H9 (cell line): Measurements from ENCODE around the gene ZNF619. TPM values are rescaled to one million over a fixed set of nuclear protein-coding genes. Genes with fewer than 3 reads are reported as not detected.
A peak's percentile ranks its signal among the peaks of the same experiment; 100 is the strongest.

Experiments used
- DNase-seq: peaks from one replicate; pipeline ENCODE4 v3.0.0-alpha.2; 2017
- H2AFZ ChIP-seq: one replicate; pipeline ENCODE4 v1.6.1; 2013; ENCODE audit warnings: mild to moderate bottlenecking, low read length, control low read depth, moderate library complexity
- H2AK5ac ChIP-seq: 2 replicates; pipeline ENCODE4 v1.6.1; 2013; ENCODE audit warnings: low read length, control low read depth, mixed read lengths; ENCODE audit not compliant: insufficient read length
- H2BK120ac ChIP-seq: one replicate; pipeline ENCODE4 v1.6.1; 2013; ENCODE audit warnings: low read depth, mild to moderate bottlenecking, low read length, control low read depth, inconsistent platforms; ENCODE audit not compliant: poor library complexity, severe bottlenecking
- H2BK12ac ChIP-seq: 2 replicates; pipeline ENCODE4 v1.6.1; 2013; ENCODE audit warnings: low read length, control low read depth, mixed read lengths, low read depth; ENCODE audit not compliant: insufficient read length
- H2BK15ac ChIP-seq: 2 replicates; pipeline ENCODE4 v1.6.1; 2013; ENCODE audit warnings: low read depth, low read length, control low read depth
- H2BK20ac ChIP-seq: one replicate; pipeline ENCODE4 v1.6.1; 2013; ENCODE audit warnings: low read depth, mild to moderate bottlenecking, low read length, control low read depth, inconsistent platforms; ENCODE audit not compliant: poor library complexity, severe bottlenecking
- H2BK5ac ChIP-seq: 2 replicates; pipeline ENCODE4 v1.6.1; 2013; ENCODE audit warnings: low read length, control low read depth, mixed read lengths; ENCODE audit not compliant: insufficient read length
- H3K14ac ChIP-seq: 2 replicates; pipeline ENCODE4 v1.6.1; 2013; ENCODE audit warnings: low read length, control low read depth; ENCODE audit not compliant: insufficient read depth
- H3K18ac ChIP-seq: 2 replicates; pipeline ENCODE4 v1.6.1; 2013; ENCODE audit warnings: low read depth, mild to moderate bottlenecking, mixed read lengths, low read length, control low read depth; ENCODE audit not compliant: insufficient read length
- H3K23ac ChIP-seq: 2 replicates; pipeline ENCODE4 v1.6.1; 2013; ENCODE audit warnings: low read length, control low read depth, mixed read lengths, low read depth; ENCODE audit not compliant: insufficient read length
- H3K23me2 ChIP-seq: 2 replicates; pipeline ENCODE4 v1.6.1; 2013; ENCODE audit warnings: low read depth, mild to moderate bottlenecking, mixed read lengths, low read length, control low read depth; ENCODE audit not compliant: insufficient read length, poor library complexity, severe bottlenecking
- H3K27ac ChIP-seq: 2 replicates; pipeline ENCODE4 v1.5.1; 2013; ENCODE audit warnings: low read length, control low read depth, mixed read lengths, low read depth; ENCODE audit not compliant: insufficient read length
- H3K27me3 ChIP-seq: 2 replicates; pipeline ENCODE4 v1.6.1; 2013; ENCODE audit warnings: low read length, control low read depth, inconsistent platforms; ENCODE audit not compliant: insufficient read depth
- H3K4ac ChIP-seq: 2 replicates; pipeline ENCODE4 v1.6.1; 2013; ENCODE audit warnings: low read depth, mild to moderate bottlenecking, control low read depth, inconsistent platforms, low read length, moderate library complexity
- H3K4me1 ChIP-seq: 2 replicates; pipeline ENCODE4 v1.6.1; 2013; ENCODE audit warnings: low read length, control low read depth, inconsistent platforms; ENCODE audit not compliant: insufficient read depth
- H3K4me2 ChIP-seq: 2 replicates; pipeline ENCODE4 v1.6.1; 2013; ENCODE audit warnings: low read length, control low read depth, mixed read lengths; ENCODE audit not compliant: insufficient read length, insufficient read depth
- H3K56ac ChIP-seq: 2 replicates; pipeline ENCODE4 v1.6.1; 2013; ENCODE audit warnings: low read depth, mild to moderate bottlenecking, mixed read lengths, low read length, control low read depth; ENCODE audit not compliant: insufficient read length
- H3K79me1 ChIP-seq: 2 replicates; pipeline ENCODE4 v1.6.1; 2013; ENCODE audit warnings: low read depth, mild to moderate bottlenecking, moderate library complexity, low read length, control low read depth, inconsistent platforms; ENCODE audit not compliant: insufficient read depth, poor library complexity, severe bottlenecking
- H3K79me2 ChIP-seq: 2 replicates; pipeline ENCODE4 v1.6.1; 2013; ENCODE audit warnings: low read length, control low read depth, inconsistent platforms; ENCODE audit not compliant: insufficient read depth
- H3K9ac ChIP-seq: 2 replicates; pipeline ENCODE4 v1.6.1; 2013; ENCODE audit warnings: low read length, control low read depth, mixed read lengths; ENCODE audit not compliant: insufficient read length; ENCODE audit errors: extremely low read depth
- H3K9me3 ChIP-seq: one replicate; pipeline ENCODE4 v1.6.1; 2013; ENCODE audit warnings: low read depth, low read length, inconsistent platforms; ENCODE audit not compliant: control insufficient read depth
- H3T11ph ChIP-seq: one replicate; pipeline ENCODE4 v1.6.1; 2013; ENCODE audit warnings: mild to moderate bottlenecking, low read length, control low read depth, inconsistent platforms
- H4K20me1 ChIP-seq: one replicate; pipeline ENCODE4 v1.6.1; 2013; ENCODE audit not compliant: control insufficient read depth, insufficient read length, insufficient read depth
- H4K5ac ChIP-seq: 2 replicates; pipeline ENCODE4 v1.6.1; 2013; ENCODE audit warnings: low read depth, mild to moderate bottlenecking, mixed read lengths, low read length, control low read depth; ENCODE audit not compliant: insufficient read length
- H4K8ac ChIP-seq: replicated peaks from 2 replicates; pipeline ENCODE4 v1.6.1; 2013; ENCODE audit warnings: low read length, control low read depth, mixed read lengths, low read depth; ENCODE audit not compliant: insufficient read length
- H4K91ac ChIP-seq: 2 replicates; pipeline ENCODE4 v1.6.1; 2013; ENCODE audit warnings: low read depth, mild to moderate bottlenecking, moderate library complexity, mixed read lengths, low read length, control low read depth; ENCODE audit not compliant: insufficient read length
- H3K27ac Mint-ChIP-seq, 3 experiments: 2 replicates in 2 of 3; 3 replicates in 1 of 3; pipeline ENCODE4 v1.8.0; 2020 to 2021; ENCODE audit warnings: mixed read lengths in 3 of 3, mild to moderate bottlenecking in 1 of 3, moderate library complexity in 1 of 3
- H3K27me3 Mint-ChIP-seq: 2 replicates; pipeline ENCODE4 v1.8.0; 2021; ENCODE audit warnings: low read depth, mild to moderate bottlenecking, moderate library complexity, mixed read lengths
- H3K36me3 Mint-ChIP-seq, 3 experiments: 2 replicates in 2 of 3; 3 replicates in 1 of 3; pipeline ENCODE4 v1.8.0; 2020 to 2021; ENCODE audit warnings: low read depth in 3 of 3, mixed read lengths in 3 of 3; ENCODE audit not compliant: insufficient read depth in 1 of 3
- H3K4me1 Mint-ChIP-seq, 2 experiments: 2 replicates each; pipeline ENCODE4 v1.8.0; 2020; ENCODE audit warnings: mixed read lengths in 2 of 2
- H3K4me3 Mint-ChIP-seq, 2 experiments: 2 replicates in 1 of 2; 3 replicates in 1 of 2; pipeline ENCODE4 v1.8.0; 2020 to 2021; ENCODE audit warnings: mild to moderate bottlenecking in 2 of 2, mixed read lengths in 2 of 2, moderate library complexity in 1 of 2
- H3K9me3 Mint-ChIP-seq, 2 experiments: 2 replicates in 1 of 2; 3 replicates in 1 of 2; pipeline ENCODE4 v1.8.0; 2020; ENCODE audit warnings: mild to moderate bottlenecking in 2 of 2, mixed read lengths in 2 of 2, moderate library complexity in 1 of 2
- WGBS: extraction: QIAGEN DNeasy Blood & Tissue Kit; methylation state at CpG from one replicate; pipeline ENCODE4 v1.1.7; 2013; ENCODE audit warnings: missing lambda C conversion rate, low lambda C conversion rate, mixed read lengths; ENCODE audit not compliant: insufficient read length; ENCODE audit errors: extremely low coverage; 5-methylcytosine and 5-hydroxymethylcytosine counted together
- total RNA-seq: library from RNA; stranded (reverse); gene quantifications from 2 replicates; pipeline ENCODE4 v1.2.1, GENCODE V29; 2021
- TF ChIP-seq, protein P1 (sequence below): fragments of 200-600 bp; sonication (generic); conservative IDR thresholded peaks from 3 replicates; pipeline ENCODE4 v1.8.0; 2021; ENCODE audit warnings: antibody characterized with exemption, mild to moderate bottlenecking

ZNF619 gene
- total RNA-seq, 1 experiment from 2014 or later = 4.8 TPM

DNA sequence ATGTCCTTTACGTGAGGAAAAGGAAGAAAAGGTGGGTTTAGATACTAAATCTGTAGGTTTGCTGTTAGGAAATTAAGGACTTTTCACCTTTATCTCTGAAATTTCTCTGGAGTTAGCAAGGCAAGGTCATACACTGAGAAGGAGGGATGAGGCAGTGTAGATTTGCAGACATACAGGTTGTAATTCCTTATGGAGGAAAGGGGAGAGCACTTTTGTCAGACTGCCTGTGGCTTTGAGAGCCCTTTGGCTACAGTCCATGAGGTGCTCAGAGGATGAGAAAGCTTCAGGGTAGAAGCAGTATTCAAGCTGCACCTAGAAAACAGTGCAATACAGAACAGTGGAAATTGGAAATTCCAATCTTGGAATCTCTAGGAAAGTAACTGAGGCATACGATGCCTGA is 11.5 kb upstream of the ZNF619 start:
- Histone ChIP-seq H3K4me2 (no peak overlapping the region), H2BK120ac (no peak overlapping the region), H4K8ac (no peak overlapping the region), H2BK12ac (no peak overlapping the region), H4K20me1 (peaks cover 2% of the 10 kb centered on the region), H2BK20ac (no peak overlapping the region), H3K79me1 (no peaks in the 10 kb centered on the region), H2AK5ac (no peak overlapping the region), H4K91ac (no peak overlapping the region), H3K23me2 (no peaks in the 10 kb centered on the region), H3K14ac (no peak overlapping the region), H3K79me2 (no peaks in the 10 kb centered on the region), H3K9ac (no peak overlapping the region), H3K56ac (no peak overlapping the region), H3K4me1 (no peaks in the 10 kb centered on the region), H3T11ph (no peak overlapping the region), H3K27me3 (no peaks in the 10 kb centered on the region), H2BK15ac (no peak overlapping the region), H3K9me3 (no peaks in the 10 kb centered on the region), H3K23ac (no peak overlapping the region), H4K5ac (no peak overlapping the region), H2AFZ (no peak overlapping the region), H3K27ac (no peak overlapping the region), H3K18ac (no peak overlapping the region), H2BK5ac (no peak overlapping the region), H3K4ac (no peak overlapping the region)
- Mint-ChIP-seq H3K4me1 (peaks cover 8 to 9% of the 10 kb centered on the region in 2 experiments), H3K27ac (peak overlapping the region; percentile 0 to 72 (median 15); a peak in 6 of 7 replicates), H3K36me3 (peaks cover 24 to 54% (median 43%) of the 10 kb centered on the region in 3 experiments; a peak in 6 of 7 replicates), H3K9me3 (no peaks in the 10 kb centered on the region), H3K27me3 (no peaks in the 10 kb centered on the region), H3K4me3 (no peak overlapping the region)
- TF ChIP-seq, protein P1, sequence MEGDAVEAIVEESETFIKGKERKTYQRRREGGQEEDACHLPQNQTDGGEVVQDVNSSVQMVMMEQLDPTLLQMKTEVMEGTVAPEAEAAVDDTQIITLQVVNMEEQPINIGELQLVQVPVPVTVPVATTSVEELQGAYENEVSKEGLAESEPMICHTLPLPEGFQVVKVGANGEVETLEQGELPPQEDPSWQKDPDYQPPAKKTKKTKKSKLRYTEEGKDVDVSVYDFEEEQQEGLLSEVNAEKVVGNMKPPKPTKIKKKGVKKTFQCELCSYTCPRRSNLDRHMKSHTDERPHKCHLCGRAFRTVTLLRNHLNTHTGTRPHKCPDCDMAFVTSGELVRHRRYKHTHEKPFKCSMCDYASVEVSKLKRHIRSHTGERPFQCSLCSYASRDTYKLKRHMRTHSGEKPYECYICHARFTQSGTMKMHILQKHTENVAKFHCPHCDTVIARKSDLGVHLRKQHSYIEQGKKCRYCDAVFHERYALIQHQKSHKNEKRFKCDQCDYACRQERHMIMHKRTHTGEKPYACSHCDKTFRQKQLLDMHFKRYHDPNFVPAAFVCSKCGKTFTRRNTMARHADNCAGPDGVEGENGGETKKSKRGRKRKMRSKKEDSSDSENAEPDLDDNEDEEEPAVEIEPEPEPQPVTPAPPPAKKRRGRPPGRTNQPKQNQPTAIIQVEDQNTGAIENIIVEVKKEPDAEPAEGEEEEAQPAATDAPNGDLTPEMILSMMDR = no peak
- WGBS = no CpG with 5 or more reads among the region's 2 CpGs
- no peak for DNase-seq
